ENCODE data around the gene PCNT.

GRCh38 chr21:46477765-46478164 lies 153.8 kb downstream of the PCNT start:
- no peak for TF ChIP-seq CTCF (IDR thresholded peaks at IDR 0.05)
- TF ChIP-seq POLR2A (IDR thresholded peaks at IDR 0.05), result no peak

All from lower leg skin (tissue), 3 donors.